Parathyroid adenoma (tissue), 2 donors: Measurements from ENCODE around the gene PADI2.

Experiments
- H2AFZ ChIP-seq: fragments of 300-600 bp; sonication (generic); one replicate; pipeline ENCODE4 v1.7.0; 2017; ENCODE audit warnings: antibody characterized with exemption, mild to moderate bottlenecking
- H3K27ac ChIP-seq: fragments of 300-600 bp; sonication (generic); one replicate; pipeline ENCODE4 v1.7.0; 2017
- H3K27me3 ChIP-seq: fragments of 300-600 bp; sonication (generic); one replicate; pipeline ENCODE4 v1.7.0; 2017; ENCODE audit warnings: low read length; ENCODE audit not compliant: control insufficient read depth, insufficient read depth
- H3K36me3 ChIP-seq: fragments of 300-600 bp; sonication (generic); one replicate; pipeline ENCODE4 v1.7.0; 2017; ENCODE audit warnings: low read length; ENCODE audit not compliant: control insufficient read depth, insufficient read depth
- H3K4me1 ChIP-seq: fragments of 300-600 bp; sonication (generic); one replicate; pipeline ENCODE4 v1.7.0; 2017; ENCODE audit warnings: control low read depth
- H3K4me2 ChIP-seq: fragments of 300-600 bp; sonication (generic); one replicate; pipeline ENCODE4 v1.7.0; 2017; ENCODE audit warnings: low read length
- H3K4me3 ChIP-seq: fragments of 300-600 bp; sonication (generic); one replicate; pipeline ENCODE4 v1.7.0; 2017; ENCODE audit warnings: low read depth, low read length
- H3K79me2 ChIP-seq: fragments of 300-600 bp; sonication (generic); one replicate; pipeline ENCODE4 v1.7.0; 2017; ENCODE audit warnings: control low read depth
- H3K9ac ChIP-seq: fragments of 300-600 bp; sonication (generic); one replicate; pipeline ENCODE4 v1.7.0; 2017; ENCODE audit warnings: mild to moderate bottlenecking
- H3K9me3 ChIP-seq: fragments of 300-600 bp; sonication (generic); one replicate; pipeline ENCODE4 v1.7.0; 2017; ENCODE audit warnings: low read length; ENCODE audit not compliant: control insufficient read depth
- TF ChIP-seq, protein P1 (sequence below): fragments of 300-600 bp; sonication (generic); IDR thresholded peaks from one replicate; pipeline ENCODE4 v1.7.0; 2017; ENCODE audit warnings: antibody characterized with exemption, mild to moderate bottlenecking
- donor health status: primary hyperparathyroidism.

The PADI2 gene

GRCh38 chr1:17108360-17108759, 10.9 kb downstream of the PADI2 start:
- Histone ChIP-seq H3K4me1 (no peaks in the 10 kb centered on the region), H3K27ac (no peak overlapping the region), H2AFZ (no peak overlapping the region)

DNA sequence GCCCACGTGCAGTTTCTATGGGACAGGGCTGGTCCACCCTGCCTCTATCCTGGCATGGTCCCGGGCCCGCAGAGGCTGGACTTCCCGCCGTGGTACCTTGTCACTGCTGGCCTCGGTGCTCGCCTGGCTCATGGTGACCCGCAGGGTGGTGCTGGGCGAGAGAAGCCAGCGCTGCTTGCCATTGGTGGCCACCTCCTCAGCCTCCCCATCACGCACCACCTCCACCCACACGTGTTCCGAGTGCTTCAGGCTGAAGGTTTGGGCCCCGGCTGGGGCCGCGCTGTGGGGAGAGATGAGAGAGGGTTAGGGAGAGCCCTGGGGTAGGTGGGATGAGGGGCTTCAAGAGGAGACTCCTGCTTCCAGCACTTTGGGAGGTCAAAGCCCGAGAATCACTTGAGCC, 14.5 kb downstream of the PADI2 start:
- Histone ChIP-seq H3K27me3 (no peaks in the 10 kb centered on the region), H3K9me3 (no peaks in the 10 kb centered on the region), H3K4me3 (no peak overlapping the region), H3K79me2 (no peaks in the 10 kb centered on the region), H3K4me1 (no peaks in the 10 kb centered on the region), H3K4me2 (no peak overlapping the region), H3K27ac (no peak overlapping the region), H3K36me3 (no peaks in the 10 kb centered on the region), H3K9ac (no peak overlapping the region), H2AFZ (no peak overlapping the region)
- TF ChIP-seq, protein P1, sequence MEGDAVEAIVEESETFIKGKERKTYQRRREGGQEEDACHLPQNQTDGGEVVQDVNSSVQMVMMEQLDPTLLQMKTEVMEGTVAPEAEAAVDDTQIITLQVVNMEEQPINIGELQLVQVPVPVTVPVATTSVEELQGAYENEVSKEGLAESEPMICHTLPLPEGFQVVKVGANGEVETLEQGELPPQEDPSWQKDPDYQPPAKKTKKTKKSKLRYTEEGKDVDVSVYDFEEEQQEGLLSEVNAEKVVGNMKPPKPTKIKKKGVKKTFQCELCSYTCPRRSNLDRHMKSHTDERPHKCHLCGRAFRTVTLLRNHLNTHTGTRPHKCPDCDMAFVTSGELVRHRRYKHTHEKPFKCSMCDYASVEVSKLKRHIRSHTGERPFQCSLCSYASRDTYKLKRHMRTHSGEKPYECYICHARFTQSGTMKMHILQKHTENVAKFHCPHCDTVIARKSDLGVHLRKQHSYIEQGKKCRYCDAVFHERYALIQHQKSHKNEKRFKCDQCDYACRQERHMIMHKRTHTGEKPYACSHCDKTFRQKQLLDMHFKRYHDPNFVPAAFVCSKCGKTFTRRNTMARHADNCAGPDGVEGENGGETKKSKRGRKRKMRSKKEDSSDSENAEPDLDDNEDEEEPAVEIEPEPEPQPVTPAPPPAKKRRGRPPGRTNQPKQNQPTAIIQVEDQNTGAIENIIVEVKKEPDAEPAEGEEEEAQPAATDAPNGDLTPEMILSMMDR, result no peak

More at GRCh38 chr1:17108360-17108759, 10.9 kb downstream of the PADI2 start:
- no peaks in the 10 kb centered on the region for H3K9me3 ChIP-seq
- H3K36me3 ChIP-seq, result no peaks in the 10 kb centered on the region
- H3K27me3 ChIP-seq, result no peaks in the 10 kb centered on the region
- H3K79me2 ChIP-seq, result no peaks in the 10 kb centered on the region
- H3K9ac ChIP-seq, result no peak overlapping the region
- H3K4me2 ChIP-seq, result no peak overlapping the region
- TF ChIP-seq, protein P1, result no peak
- H3K4me3 ChIP-seq, result no peak overlapping the region

DNA sequence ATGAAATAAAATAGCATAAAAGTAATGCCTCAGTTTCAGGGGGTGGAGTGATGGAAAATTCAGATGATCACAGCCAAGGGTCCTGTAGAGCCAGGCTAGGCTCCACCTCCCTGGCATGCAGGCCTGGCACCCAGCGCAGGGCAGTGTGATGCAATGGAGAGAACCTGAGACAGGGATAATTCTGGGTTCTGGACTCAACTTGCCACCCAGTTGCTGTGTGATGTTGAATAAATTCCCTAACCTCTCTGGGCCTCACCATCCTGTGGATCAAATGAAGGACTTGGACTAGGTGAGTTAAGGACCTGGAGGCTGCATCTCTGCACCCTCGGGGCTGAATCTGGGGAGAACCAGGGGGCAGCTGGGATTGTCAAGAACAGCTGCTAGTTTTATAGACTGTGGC, 17.0 kb downstream of the PADI2 start:
- H3K9ac ChIP-seq, result no peak overlapping the region
- no peaks in the 10 kb centered on the region for H3K4me1 ChIP-seq
- H3K4me3 ChIP-seq, result no peak overlapping the region
- no peak overlapping the region for H2AFZ ChIP-seq
- H3K27ac ChIP-seq, result no peak overlapping the region
- H3K36me3 ChIP-seq, result no peaks in the 10 kb centered on the region
- H3K9me3 ChIP-seq, result no peaks in the 10 kb centered on the region
- no peaks in the 10 kb centered on the region for H3K79me2 ChIP-seq
- no peaks in the 10 kb centered on the region for H3K27me3 ChIP-seq
- no peak overlapping the region for H3K4me2 ChIP-seq
- TF ChIP-seq, protein P1, result no peak

- no peak overlapping the region for H2AFZ ChIP-seq
- no peak overlapping the region for H3K27ac ChIP-seq
- no peaks in the 10 kb centered on the region for H3K9me3 ChIP-seq
- no peaks in the 10 kb centered on the region for H3K27me3 ChIP-seq
- H3K4me3 ChIP-seq, result no peak overlapping the region
- no peak overlapping the region for H3K9ac ChIP-seq
- no peaks in the 10 kb centered on the region for H3K4me1 ChIP-seq
- TF ChIP-seq, protein P1, result no peak
- no peak overlapping the region for H3K4me2 ChIP-seq
- H3K36me3 ChIP-seq, result no peaks in the 10 kb centered on the region
- no peaks in the 10 kb centered on the region for H3K79me2 ChIP-seq
These were observed 18.0 kb downstream of the PADI2 start for GRCh38 chr1:17101261-17101660.

DNA sequence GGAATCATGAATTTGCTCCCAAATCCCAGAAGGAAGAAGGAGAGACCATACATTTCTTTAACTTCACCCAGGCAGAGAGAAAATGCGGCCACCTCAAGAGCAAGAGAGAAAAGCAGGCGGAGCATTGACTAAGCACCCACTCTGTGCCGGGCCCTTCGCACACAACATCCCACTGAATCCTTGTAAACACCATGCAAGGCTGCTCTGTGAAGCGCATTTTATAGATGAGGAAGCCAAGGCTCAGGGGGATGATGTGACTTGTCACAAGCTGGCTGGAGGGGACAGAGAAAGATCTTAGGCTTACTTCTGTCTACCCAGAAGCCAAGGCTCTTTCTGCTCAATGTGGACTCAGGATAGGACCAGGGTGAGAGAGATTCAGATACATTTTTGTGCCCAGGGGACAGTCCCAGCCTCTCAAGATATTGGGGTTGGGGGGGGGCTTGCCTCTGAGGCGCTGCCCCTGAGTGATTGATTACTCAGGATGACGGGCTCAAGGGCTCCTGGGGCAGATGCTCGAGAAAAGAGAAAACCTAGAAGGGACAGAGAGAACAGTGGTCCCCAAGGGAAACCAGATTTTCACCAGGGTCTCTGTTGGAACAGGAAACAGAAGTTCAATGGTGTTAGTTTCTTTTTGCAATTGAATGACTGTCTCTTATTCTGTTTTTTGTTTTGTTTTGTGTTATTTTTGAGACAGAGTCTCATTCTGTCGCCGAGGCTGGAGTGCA, 19.5 kb downstream of the PADI2 start:
- no peak overlapping the region for H2AFZ ChIP-seq
- H3K27me3 ChIP-seq, result no peaks in the 10 kb centered on the region
- H3K4me2 ChIP-seq, result no peak overlapping the region
- H3K4me3 ChIP-seq, result no peak overlapping the region
- no peak overlapping the region for H3K9ac ChIP-seq
- H3K79me2 ChIP-seq, result no peaks in the 10 kb centered on the region
- no peaks in the 10 kb centered on the region for H3K4me1 ChIP-seq
- no peaks in the 10 kb centered on the region for H3K36me3 ChIP-seq
- TF ChIP-seq, protein P1, result no peak
- H3K27ac ChIP-seq, result no peak overlapping the region
- no peaks in the 10 kb centered on the region for H3K9me3 ChIP-seq
